Ishikawa (cell line): ENCODE results near the gene AGO3.

Experiments
- CEBPB ChIP-seq: IDR thresholded peaks from 2 replicates; pipeline ENCODE4 v1.6.1; 2012
- CREB1 ChIP-seq: IDR thresholded peaks from 2 replicates; pipeline ENCODE4 v1.6.1; 2012; ENCODE audit warnings: low read depth
- EP300 ChIP-seq: IDR thresholded peaks from 2 replicates; pipeline ENCODE4 v1.6.1; 2012; ENCODE audit warnings: borderline replicate concordance
- FOXM1 ChIP-seq: IDR thresholded peaks from 2 replicates; pipeline ENCODE4 v1.6.1; 2012; ENCODE audit warnings: low read depth, borderline replicate concordance
- RAD21 ChIP-seq: IDR thresholded peaks from 2 replicates; pipeline ENCODE4 v1.6.1; 2012; ENCODE audit warnings: low read depth
- TAF1 ChIP-seq: IDR thresholded peaks from 2 replicates; pipeline ENCODE4 v1.6.1; 2012; ENCODE audit warnings: low read depth, mild to moderate bottlenecking
- ZBTB7A ChIP-seq: IDR thresholded peaks from 2 replicates; pipeline ENCODE4 v1.6.1; 2012; ENCODE audit warnings: low read depth

- no peak for TF ChIP-seq TAF1
- no peak for TF ChIP-seq RAD21
- no peak for TF ChIP-seq CEBPB
- no peak for TF ChIP-seq CREB1
- TF ChIP-seq EP300: no peak
- no peak for TF ChIP-seq FOXM1
- no peak for TF ChIP-seq ZBTB7A
Measured at GRCh38 chr1:35882586-35882944, 48.3 kb upstream of the AGO3 start.
